Raji (cell line): ENCODE measurements around the gene ACKR4.

Experiments used
- POLR2A ChIP-seq: IDR thresholded peaks from 2 replicates; pipeline ENCODE4 v1.6.1; 2011; ENCODE audit warnings: low read depth, low read length, control low read depth; ENCODE audit not compliant: insufficient read depth

Gene ACKR4

DNA sequence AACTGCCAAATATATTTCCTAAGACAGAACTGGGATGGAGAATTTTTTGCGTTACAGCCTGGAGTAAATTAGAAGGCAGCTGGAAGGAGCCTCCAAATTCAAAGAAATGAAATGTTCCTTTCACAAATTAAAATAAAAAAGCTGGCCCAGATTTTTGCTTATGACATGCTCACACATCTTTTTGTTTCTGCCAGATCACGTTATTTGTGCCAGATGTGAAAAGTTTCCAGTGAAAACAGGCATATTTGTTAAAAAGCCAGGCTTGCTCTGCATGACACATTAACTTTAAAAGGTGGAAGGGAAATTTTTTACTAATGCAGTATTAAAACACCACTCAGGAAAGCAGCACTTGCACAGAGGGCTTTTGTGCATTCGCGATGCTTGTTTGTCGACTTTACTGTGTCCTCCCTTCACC, 23.3 kb upstream of the ACKR4 start:
- no peak for TF ChIP-seq POLR2A

DNA sequence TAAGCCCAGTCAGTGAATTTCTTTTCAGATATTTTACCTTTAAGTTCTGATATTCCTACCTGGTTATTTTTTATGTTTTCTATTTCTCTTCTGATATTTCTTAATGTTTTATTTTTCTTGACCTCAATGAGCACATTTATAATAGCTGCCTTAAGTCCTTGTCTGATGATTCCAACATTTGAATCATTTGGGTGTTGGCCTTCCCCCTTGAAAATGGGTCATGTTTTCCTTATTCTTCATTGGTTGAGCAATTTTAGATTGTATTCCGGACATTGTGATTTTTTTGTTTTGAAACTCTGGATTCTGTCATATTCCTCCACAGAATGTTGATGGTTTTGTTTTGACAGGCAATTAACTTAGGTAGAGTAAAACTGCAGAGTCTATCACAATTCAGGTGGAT, 9.7 kb upstream of the ACKR4 start:
- TF ChIP-seq POLR2A: no peak

DNA sequence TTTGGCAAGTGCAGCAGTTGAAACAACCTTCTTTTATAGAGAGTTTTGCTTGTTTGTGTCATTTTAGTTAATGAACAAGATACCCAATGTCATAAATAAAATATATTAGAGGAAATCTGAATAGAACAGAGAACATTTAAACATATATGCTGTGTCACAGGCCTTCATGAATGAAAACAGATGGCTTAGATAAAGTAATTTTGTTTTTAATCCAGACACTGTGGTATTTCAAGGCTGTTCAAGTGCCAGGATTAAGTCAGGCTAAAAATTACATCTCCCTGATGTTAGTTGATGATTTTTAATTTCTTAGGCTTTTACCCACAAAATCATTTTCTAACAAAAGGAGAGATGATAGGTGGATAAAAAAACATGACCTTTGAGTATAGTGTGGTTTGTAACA, 4.9 kb upstream of the ACKR4 start:
- no peak for TF ChIP-seq POLR2A

DNA sequence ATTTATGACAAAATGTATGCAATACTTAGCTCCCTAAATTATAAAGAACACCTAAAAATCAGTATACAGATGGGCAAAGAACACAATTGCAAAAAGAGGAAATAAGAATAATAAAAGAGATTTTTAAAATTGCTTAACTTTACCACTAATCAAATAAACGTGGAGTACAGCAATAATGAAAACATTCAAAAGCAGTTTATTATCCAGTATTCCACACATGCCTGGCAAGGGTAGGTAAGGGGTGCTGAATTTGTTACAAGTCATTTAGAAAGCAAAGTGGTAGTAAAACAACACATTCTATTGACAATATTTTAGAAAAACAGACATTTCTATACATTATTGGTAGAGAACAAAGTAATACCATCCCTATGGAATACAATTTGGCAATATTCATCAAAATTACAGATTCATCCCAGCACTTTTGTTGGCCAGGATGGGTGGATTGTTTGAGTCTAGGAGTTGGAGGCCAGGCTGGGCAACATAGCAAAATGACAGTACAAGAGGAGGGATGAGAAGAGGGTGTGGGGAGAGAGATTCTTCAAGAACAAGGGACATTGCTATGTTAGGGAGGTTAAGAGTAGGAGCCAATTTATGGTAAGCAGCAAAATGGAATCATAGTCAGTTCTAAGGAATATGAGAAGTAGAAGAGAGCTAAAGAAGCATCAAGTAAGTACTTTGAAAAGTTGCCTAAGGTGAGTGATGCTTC, 3.7 kb upstream of the ACKR4 start:
- no peak for TF ChIP-seq POLR2A

DNA sequence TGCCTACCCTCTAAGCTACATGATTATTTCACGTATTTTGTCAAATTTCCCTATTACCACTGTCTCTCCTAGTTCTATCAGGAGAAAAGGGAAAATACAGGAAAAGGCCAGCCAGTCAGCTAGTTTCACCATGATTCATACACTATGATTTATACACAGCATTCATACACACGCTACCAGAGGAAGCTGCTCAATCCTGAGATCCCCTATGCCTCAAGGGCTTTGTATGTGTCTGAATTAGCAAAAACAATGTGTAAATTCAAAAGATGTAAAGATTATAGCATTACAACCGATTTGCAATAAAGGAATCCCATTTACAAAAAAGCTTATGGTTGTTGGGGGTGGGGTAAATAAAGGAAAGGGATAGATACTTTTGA, 3.1 kb upstream of the ACKR4 start:
- TF ChIP-seq POLR2A: no peak

DNA sequence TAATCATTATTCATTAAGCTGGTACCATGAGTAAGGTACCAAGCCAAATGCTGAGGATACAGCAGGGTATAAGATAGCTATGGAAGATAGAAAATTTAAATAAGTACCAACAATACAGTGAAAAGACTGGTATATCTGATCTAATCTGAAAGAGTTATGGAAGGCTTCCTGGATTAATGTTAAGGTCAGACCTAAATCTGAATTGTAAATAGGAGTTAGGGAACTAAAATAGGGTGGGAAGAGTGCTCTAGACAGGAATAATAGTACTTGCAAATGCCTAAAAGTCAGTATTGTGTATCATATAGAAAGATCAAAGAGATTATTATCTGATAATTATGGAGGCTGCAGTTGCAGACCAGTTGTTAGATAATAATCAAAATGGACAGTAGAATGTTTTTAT, 2.6 kb upstream of the ACKR4 start:
- no peak for TF ChIP-seq POLR2A

DNA sequence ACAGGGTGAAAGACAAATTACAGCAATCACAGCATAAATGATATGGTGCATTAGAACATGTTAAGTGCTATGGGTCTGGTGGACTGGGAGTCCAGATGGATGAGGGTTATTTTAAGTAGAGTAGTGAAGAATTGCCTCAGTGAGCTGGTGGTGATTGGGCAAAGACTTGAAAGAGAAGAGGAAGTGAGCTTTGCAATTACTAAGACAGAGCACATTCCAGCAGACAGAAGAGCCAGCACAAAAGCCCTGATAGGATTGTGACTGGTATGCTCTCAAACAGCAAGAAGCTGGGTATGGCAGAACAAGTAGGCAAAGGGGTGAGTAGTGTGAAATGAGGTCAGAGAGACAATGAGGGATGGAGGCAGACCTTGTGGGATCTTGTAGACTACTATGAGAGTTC, 2.1 kb upstream of the ACKR4 start:
- TF ChIP-seq POLR2A: 0 out of 2 replicates have a peak, but pooled peaks have one; percentile 32

DNA sequence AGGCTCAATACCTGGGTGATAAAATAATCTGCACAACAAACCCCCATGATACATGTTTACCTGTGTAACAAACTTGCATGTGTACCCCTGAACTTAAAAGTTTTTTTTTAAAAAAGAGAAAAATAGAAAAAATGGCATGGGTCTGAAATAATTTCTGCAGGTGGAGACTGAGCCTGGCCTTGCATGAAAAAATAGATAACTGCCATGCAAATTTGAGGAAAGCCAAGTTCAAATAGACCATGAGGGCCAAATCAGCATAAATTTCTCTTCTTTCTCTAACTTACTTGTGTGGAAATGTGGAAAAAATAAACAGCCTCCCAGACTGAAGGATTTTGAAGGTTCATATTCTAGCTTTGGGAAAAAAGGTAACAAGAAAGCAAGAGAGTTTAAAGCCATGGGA, 744 bp upstream of the ACKR4 start:
- TF ChIP-seq POLR2A: 0 out of 2 replicates have a peak, but pooled peaks have one; percentile 10

DNA sequence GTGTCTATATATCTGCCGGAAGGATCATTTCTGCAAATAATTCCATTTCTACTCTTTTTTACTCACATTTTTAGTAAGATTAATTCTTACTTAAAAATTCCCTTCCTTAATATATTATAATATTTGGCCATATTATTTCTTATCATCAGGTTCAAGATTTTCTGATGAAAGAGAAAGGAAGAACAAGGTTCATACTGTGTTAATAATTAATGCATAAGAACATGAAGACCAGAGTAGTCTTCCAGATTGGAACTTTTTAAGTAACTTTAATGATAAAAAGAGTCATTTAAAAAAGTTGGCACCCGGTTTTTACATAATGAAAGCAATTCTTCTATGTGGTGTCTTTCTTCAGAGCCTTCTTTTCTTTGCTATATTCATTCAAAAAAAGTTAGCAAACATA, 590 bp downstream of the ACKR4 start:
- no peak for TF ChIP-seq POLR2A

DNA sequence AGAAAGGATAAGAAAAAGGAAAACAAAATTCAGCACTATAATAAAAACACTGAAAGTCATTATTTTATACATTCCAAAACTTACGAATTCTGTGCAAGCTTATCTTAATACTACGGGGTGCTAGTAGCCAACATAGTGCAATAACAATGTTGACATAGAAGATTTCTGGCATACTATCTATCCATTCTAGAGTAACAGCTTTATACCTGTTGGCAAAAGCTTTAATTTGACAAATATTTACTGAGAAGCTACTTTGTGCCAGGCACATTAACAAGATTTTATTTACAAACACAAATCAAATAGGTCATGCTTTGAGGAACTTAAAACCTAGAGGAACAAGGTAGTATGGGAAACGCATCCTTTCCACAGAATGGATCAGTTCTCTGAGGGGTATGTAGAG, 1.1 kb downstream of the ACKR4 start:
- no peak for TF ChIP-seq POLR2A

DNA sequence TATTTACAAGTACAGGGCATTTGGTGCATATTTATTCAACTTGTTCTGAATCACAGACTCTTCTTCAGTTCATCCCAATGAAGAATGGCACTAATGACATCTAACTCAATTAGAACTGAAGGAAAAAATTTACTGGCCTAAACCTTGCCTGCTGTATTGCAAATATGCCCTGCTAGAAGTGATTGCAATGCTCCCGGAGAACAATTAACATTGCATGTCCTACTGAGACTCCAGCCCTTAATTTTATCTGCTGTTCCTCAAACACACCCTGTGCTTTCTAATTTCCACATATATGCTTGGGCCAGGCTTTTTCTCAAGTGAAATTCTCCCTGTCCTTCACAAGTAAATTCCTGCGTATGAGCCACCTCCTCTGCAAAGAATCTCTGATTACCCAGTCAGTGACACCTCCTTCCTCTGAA, 8.3 kb downstream of the ACKR4 start:
- no peak for TF ChIP-seq POLR2A

DNA sequence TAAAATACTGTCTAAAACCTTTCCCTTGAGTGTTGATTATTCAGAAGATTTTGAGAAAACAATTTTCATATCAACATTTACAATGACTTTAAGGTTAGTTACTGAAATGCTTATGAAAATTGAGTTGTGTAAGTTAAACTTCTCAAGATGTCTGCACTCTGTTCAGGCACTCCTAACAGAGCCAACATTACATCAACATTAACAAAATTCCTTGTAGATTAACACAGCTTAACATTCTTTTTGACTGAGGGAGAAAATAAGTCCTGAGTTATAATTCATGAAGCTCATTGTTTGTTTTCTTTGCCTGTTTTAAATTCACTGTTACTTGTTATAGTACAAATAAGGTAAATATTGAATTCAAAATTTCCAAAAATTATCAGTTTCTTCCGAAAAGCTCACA, 9.0 kb downstream of the ACKR4 start:
- TF ChIP-seq POLR2A: no peak

DNA sequence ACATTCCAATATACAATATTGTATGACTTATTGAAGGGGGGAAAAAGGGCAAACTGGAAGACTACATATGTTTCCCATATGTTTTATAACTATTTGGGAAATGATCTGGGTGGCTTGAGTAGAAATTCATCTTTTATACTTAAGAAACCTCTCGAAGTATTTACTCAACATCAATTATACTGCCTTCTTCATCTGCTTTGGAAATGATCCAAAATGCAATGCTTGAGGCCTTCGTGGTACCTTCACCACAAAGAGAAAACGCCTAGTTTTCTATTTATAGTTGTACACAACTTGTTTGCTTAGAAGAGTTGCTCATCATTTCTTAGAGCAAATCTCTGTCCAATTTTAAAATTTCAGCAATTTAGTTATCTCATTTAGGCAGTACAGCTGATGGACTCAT, 18.8 kb downstream of the ACKR4 start:
- TF ChIP-seq POLR2A: no peak

DNA sequence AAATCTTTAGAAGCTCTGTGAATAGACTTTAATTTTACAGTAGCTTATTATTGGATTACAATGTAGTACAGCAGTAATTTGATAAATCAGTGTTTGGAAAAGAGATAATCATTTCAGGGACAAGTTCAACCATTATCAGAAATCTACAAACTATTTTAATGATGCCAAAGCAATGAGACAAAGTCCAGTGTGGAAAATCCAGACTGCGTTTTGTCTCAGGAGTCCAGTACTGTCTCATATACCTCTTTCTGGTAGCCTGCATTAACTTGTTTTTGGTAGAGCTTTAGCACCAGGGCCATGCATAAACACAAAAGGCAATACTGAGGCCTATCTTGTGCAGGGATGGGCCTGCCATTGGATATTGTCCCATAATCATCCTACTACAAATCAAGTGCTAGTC, 19.7 kb downstream of the ACKR4 start:
- no peak for TF ChIP-seq POLR2A

DNA sequence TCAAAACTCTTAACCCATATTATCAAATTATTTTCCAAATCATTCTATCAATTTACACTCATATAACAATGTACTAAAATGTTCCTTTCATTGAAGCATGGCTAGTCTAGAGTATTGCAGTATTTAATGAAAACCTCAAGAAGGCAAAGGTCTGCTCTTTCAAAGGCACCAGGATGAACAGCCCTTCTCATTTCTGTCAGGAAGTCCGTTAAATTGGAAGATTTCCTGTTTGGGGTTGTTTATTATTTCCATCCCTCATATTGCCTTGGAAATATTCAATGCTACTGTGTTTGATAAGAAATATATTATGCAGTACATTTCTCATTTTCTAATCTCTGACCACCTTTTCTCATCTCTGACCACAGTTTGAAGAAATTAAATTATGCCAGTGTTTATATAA, 25.1 kb downstream of the ACKR4 start:
- TF ChIP-seq POLR2A: no peak

DNA sequence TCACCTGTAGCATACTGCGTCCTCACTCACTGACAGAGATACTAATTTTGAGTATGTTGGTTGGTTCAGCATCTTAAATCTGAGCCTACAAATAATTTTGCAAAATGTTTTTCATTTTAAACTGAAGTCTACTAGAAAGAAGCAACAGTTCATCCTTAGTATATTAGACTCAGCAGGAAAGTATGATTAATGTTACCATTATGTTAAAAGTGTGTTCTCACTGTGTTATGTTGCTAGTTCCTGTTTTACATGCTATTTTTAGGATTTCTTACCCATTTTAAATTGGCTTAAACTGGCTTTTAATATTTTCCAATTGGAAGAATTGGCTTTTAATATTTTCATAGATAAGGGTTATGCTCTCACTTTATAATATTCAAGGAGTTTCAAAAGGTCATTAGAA, 25.7 kb downstream of the ACKR4 start:
- no peak for TF ChIP-seq POLR2A

DNA sequence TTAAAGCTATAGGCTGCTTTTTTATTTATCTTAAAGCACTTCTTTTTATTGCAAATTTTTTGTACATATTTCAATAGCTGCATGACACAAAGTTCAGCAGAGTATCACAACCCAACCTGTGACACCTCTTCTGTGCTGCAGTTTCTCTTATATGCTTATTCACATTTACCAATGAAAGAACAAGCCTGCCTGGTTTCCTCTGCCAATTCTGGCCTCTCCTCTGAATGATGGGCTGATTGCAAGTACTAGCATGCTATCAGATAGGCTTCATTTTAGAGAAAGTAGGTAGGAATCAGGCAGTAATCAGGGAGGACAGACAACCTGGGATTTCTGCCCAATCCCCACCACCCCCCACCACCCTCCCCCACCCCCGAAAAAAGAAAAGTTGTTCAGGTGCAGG, 26.6 kb downstream of the ACKR4 start:
- TF ChIP-seq POLR2A: no peak

DNA sequence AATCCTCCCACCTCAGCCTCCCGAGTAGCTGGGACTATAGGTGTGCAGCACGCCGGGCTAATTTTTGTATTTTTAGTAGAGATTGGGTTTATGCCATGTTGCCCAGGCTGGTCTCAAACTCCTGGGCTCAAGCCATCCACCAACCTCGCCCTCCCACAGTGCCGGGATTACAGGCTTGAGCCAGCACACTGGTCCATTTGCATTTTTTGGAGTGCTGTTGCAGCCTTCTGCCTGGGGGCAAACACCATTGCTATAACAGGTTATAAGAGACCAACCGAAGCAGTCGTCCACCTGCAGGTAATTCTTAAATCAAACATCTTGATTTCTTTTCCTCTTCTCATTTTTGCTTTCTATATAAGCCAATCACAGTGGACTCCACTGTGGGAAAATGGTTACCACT, 27.7 kb downstream of the ACKR4 start:
- no peak for TF ChIP-seq POLR2A

DNA sequence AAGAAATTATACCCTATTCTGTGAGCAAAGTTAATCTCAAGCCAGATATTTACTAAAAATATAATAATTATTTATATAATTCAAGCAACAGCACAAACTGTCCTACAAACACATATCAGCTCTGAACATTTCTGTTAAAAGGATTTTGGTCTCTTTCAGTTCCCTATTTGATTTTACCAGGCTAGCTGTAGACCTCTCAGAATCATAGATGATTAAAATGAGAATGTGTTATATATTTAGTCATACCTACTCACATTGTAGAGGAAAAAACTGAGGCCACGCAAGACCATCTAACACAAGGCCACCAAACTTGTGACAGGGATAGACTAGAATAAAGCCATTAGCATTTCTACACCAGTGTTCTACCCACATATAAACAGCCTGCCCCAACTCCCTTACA, 28.5 kb downstream of the ACKR4 start:
- TF ChIP-seq POLR2A: no peak
